HG03354 (cell line): ENCODE results near the gene UMPS.
A peak's percentile ranks its signal among the peaks of the same experiment; 100 is the strongest.

Experiments
- ATAC-seq: cut with Tn5 transposase; IDR thresholded peaks from one replicate; pipeline ENCODE4 v1.9.1; 2021; ENCODE audit warnings: mild to moderate bottlenecking; ENCODE audit not compliant: unreplicated experiment, poor library complexity, severe bottlenecking

The UMPS gene

DNA sequence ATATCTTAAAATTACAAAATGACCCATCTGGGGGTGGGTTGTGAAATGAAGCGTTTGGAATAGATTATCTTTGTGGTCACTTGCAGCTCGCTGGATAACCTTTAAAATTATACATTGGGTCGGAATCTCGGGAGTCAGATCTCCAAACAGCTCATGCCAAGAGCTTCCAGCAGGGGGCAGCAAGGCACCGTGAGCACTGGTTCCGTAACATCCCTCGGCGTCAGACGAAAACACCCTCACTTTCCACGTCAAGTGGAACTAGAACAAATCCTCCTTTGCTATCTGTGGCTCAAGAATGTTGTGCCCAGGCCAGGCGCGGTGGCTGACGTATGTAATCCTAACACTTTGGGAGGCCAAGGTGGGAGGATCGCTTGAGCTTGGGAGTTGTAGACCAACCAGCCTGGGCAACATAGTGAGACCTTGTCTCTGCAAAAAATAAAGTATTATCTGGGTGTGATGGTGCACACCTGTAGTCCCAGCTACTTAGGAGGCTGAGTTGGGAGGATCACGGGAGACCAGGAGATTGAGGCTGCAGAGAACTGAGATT lies 31.1 kb downstream of the UMPS start:
- ATAC-seq: peak; percentile 71

DNA sequence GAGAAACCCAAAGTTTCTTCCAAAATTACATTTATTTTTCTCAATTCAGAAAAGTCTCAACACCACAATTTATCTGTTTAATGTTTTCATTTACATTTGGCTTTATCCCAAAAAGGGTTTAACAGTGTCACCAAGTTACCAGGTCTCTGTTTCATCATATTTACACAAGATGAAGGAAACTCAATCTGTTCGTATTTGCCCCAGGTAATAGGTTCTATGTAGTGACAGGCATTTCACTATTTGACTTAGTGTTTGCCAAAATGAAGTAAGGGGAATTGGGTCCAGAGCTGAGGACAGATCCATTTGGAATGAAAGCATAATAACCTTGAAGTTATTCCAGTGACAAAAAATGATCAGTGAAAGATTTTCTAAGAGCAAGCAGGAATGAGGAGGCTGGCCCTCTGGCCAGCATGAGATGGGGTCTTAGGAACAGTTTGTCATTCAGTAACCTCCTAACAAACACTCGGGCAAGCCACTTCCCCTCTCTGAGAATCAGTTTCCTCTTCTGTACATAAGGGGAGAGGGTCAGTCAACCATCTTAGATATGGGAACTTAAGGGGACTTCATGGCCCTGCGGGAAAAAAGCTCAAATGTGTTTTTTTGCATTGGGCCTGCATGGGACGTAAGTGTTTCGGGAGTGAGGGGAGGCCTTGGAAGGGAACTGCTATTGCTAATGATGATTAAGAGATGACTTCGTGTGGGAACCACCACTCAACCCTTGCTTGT lies 31.8 kb downstream of the UMPS start:
- ATAC-seq: no peak

DNA sequence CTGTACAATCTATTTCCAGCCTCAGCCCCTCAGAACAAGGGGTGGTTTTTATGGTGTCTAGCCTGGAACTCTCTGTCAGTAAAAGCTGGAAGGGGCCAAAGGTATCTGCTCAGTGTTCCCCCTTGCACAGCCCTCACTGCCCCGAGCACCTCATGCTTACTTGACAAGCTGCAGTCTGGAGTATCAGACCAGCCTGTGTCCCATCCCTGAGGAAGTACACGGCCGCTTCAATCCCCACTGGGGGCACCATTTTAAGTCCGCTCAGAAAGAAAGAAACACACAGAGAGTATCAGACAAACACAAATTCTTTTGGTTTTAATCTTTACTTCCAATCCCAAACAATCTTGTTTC lies 32.4 kb downstream of the UMPS start:
- no peak for ATAC-seq

DNA sequence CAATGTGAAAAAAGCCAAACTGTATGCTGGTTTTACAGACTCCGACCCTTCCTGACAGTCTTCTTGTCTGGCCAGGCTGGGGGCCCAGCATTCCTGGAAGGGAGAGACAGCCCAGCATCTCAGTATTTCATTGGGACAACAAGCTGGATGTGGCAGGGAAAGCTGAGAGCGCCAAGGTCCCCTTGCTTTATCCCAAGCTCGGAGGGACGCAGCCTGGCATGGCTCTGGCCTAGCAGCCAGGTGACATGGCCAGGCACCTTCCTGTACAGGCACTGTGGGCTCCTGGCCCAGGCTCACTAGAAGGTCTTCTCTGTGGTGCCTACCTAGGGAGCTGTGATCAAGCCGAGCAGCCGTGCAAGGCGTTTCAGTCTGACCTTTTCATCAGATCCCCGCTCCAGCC lies 33.0 kb downstream of the UMPS start:
- no peak for ATAC-seq

DNA sequence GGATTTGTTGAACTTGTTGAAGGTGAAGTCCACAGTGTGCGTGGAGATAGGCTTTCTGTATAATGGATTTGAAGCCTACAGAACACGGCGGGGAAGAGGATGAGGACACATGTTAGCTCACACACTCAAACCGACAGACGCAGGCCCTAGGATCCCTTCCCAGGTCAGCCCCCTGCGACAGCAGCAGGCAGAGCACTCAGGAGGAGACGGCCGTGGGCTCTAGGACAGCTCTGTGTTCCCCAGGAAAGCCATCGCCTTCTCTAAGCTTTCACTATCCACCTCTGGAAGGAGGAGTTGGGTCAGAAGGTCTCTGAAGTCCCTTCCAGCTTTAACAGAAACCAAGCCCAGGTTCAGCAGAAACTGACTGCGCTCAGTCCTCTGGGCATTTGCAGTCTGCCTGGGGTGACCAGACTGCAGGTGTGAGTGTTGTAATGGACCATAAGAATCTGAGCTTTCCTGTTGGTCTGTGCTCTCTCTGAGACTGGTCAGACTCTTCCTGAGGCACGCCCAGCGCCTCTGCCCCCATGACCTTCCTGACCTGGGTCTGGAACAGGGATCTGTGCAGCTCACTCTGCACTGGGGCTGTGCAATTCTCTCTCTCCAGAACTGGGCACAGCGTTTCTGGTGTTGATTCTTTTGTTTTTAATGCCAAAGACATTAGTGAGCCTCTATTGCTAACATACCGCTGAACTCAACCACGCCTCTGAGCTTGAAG lies 33.5 kb downstream of the UMPS start:
- ATAC-seq: no peak

DNA sequence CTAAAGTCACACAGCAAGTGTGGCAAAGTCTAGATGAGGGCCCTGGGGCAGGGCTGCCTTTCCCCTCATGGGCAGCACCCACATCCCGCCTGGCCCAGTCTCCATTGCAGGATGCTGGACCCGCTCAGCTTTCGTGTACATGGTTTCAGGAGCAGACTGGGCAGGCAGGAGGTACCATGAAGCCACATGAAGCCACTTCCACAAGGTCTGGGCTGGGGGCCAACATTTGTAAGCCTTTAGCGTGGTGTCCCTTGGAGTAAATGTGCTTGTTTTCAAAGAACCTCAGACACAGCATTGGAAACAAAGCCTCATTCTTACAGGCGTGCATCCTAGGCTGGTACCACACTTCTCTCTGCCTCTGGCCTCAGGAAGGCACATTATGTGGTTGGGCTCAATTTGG lies 34.5 kb downstream of the UMPS start:
- no peak for ATAC-seq

DNA sequence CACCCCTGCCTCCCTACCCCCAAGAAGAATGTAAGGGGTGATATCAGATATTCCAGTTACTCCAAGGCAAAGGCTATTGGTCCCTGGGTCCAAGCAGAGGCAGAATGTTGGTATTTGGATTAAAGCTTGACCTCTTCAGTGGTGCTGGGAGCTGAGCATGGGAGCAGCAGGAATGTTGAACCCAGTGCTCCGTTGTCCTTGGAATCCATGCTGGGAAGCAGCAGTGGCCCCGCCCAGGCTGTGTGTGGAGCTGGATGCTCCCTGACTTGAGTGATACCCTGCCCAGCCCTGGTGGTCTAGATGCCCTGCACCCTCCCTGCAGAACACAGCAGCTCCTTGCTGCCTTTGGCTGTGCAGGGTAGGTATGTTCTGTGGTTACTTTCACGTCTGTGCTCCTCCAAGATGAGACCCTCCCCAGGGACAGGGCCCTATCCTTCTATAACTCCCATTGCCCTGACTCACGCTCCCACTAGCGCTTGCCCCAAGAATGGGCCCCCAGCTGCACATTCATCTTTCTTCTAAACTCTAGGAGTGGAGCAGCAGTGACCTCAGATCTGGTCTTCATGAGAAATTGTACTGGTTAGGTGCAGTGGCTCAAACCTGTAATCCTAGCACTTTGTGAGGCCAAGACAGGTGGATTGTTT lies 35.1 kb downstream of the UMPS start:
- no peak for ATAC-seq

DNA sequence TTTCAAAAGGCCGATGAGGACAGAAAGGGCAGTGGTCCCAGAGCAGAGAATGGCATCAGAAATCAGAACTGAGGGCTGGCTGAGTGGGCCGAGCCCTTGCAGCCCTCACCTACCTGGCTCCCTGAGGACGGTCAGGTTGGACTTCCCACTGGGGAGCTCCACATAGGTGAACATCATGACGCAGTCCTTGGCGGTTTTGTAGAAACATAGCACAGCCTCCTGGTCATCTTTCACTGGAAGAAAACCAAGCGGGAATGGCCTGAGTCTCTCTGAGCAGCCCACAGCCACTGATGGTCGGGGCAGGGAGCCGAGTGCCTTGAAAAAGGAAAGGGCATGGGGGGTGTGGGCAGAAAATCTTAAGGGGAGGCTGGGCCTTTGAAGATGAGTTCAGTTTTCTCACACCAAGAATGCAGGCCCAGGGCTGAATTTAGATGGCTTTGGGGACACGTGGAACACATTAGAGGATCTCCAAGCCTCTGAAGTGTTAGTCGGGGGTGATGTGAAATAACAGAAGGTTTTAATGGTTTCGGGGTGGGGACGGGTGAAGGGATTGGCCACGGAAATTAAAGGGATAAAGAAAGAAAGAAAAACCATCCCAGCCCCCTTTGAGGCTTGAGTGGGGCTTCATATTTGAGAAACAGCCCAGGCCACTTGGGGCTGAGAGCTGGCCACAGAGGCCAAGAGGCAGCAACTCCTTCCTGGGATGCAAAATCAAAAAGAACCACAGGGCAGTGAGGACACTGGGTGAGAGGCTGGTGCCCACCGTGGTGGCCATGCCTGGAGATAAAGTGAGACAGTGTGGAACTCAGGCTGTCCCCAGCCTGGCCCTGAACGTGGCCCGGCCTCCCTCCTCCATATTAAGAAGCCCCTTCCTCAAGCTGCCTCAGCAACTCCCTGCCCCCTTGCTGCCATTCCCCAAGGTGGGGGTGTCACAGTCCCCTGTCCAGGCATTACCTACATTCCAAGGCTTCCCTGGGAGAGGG lies 36.2 kb downstream of the UMPS start:
- ATAC-seq: no peak

DNA sequence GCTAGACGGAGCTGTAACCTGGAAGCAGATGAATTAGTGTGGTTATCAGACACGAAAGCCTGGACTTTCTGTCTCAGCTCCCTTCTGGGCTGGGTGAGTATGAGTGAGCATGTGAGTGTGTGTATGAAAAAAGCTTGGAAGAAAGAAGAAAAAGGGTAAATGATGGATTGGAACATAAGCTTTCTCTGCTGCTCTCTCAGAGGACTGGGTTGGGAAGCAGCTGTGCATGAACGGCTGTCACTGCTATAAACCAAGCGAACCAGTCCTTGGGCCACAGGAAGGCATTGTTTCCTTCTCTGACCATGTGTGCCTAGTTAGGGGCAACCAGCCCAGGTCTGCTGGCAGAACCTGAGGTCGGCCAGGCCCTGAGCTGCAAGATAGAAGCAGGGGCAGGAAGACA lies 37.0 kb downstream of the UMPS start:
- ATAC-seq: no peak

DNA sequence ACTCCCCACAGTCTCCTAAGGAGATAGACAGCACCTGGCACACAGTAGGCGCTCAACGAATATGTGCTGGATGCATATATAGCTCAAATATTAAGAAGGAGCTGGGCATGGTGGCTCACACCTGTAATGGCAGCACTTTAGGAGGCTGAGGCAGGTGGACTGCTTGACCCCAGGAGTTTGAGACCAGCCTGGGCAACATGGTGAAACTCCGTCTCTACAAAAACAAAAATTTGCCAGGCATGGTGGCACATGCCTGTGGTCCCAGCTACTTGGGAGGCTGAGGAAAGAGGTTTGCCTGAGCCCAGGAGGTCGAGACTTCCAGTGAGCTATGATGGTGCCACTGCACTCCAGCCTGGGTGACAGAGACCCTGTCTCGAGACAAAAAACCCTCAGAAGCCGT lies 37.4 kb downstream of the UMPS start:
- no peak for ATAC-seq

DNA sequence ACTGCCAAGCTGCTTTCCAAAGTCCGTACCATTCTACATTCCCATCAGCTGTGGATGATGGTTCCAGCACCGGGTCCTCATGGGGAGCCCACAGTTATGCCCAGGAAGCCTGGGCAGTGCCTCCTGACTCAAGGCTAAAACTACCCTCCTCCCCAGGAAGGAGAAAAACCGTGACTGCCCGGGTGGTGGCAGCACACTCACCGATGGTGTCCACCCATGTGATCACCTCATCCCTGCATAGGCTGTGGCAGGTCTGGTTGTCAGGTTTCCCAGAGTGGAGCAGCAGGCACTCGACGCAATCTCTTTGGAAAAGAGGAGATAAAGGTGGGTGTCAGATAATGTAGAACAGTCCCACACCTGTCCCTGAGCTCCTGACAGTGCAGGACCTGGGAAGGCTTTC lies 38.6 kb downstream of the UMPS start:
- ATAC-seq: peak; percentile 62

DNA sequence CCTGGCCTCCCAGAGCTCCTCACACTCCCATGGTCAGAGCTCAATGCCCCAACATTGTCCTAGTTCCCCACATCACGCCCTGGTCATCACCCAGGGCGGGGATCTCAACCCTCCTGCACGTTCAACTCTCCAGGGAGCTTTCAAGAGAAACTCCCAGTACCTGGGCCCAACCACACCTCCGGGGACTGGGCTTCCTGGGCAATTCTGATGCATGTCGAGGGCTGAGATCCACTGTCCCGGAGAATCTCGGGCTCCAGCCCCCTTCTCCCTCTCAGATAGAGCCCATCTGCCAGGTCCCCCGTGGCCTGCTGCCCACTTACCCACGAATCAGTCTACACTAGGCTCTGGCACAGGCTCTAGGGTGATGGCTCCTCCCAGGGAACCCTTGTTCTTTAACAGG lies 39.2 kb downstream of the UMPS start:
- no peak for ATAC-seq

DNA sequence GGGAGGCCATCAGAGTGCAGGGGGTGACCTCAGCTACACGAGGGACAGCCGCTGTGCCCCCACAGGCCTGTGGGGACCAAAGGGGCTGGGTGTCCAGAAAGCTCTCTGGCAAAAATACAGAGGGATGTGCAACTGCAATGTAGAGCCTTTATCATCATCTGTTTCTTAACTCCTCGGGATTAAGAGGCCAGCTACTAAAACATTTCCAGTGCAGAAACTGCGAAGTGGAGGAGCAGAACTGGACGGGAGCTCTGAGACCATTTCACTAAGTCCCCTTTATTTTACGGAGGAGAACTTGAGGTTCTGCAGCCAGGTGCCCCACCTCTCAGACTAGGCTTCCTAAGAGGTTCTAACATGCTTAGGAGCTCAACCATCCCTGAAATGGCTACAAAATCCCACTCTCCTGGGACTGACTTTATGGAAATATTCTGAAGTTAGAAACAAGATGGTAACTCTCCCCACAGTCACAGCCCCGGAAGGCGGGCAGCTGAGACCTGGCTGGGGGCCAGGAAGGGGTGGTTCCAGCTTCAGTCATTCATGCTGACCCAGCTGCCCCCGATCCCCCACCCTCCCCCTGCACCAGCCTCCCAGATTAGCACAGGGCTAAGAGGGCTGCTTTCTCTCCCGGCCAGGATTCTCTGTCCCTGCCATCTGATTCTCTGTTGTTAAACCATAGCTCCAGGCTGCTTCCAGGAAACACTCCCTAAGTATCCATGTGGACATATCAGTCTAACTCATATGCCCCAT lies 40.3 kb downstream of the UMPS start:
- ATAC-seq: no peak

DNA sequence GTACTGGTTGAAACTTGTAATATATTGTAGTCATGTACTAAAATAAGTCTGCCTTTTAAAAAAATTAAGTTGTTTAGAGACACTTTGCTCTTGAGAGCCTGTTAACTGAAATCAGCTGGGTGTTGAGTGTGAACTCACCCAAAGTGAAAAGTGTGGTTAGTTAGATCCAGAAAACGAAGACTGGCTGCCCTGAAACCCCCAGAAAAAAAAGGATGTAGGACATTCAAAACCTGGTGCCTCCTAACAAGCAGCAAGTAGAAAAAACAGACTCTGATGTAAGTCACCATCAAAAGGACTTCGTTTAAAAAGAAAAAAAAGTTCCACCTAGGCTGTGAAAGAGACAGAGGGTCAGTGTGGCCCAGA lies 40.8 kb downstream of the UMPS start:
- no peak for ATAC-seq

DNA sequence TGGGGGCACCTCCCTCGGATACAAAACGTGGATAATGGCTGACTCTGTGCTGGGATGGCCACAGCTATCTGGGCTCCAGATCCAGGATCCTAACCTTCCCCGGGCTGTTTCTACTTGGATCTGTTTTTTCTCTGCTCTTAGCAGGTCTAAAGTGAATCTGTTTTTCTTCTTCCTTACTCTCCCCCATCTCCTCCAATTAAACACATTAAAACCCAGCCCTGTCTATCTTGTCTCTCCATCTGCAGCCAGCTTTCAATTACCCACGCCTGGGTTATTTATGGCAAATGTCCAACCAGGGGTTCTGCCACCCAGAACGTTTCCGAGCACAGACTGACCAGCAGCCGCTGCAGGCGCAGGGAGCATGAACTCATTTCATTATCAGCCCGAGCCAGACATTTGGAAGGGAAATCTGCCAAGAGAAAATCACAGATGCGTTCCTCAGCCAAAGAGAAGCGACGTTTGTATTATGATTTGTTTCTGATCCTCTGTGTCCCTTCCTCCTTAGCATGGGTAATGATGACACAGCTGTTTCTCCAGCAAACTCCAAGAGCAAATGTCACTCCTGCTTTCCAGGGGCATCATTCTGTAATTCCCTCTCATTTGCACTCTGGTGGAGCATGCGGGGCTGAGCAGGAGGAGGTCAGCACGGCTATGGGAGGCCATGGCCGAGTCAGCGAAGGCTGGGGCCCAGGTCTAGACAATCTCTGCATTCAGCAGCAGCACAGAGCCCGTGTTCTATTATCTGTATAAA lies 42.0 kb downstream of the UMPS start:
- ATAC-seq: no peak

DNA sequence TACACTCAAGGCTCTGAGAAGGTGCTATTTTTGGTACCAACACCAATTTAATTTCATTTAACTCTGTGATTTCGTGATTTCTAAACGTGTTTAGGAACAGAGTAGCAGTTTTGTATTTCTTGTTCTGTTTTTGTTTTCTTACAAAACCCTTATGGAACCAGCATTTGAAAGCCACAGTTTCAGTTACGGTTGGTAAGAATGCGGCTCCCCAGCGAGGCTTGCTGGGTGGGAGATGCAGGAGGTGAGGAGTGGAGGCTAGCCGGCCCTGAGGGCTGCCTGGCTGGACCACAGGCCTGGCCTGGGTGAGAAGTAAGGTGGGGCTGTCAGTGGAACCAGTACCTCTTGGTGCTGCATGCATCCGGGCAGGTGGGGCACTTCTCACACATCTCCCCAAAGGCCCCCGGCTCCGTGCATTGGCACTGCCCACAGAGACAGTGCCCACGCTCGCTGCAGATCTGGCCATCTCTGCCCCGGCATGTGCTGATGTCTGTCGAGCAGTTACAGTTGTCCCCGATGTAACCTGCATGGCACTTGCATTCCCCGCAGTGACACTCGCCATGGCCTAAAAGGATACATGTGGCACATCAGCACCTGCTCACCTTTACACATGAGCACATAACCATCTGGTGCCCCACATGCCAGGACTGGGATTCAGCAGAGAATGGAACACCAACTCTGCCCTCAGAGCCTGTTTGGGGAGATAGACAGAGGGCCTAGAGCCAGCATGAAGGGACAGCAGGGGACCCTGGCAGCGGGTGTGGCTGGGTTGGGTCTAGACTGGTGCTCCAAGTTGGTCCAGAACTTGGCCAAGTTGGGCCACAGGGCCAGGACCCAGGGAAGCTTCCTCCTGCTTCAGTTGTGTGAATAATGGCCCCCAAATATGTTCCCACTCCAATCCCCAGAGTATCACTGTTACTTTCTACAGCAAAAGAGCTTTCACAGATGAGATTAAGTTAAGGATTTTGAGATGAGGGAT lies 43.4 kb downstream of the UMPS start:
- ATAC-seq: no peak

DNA sequence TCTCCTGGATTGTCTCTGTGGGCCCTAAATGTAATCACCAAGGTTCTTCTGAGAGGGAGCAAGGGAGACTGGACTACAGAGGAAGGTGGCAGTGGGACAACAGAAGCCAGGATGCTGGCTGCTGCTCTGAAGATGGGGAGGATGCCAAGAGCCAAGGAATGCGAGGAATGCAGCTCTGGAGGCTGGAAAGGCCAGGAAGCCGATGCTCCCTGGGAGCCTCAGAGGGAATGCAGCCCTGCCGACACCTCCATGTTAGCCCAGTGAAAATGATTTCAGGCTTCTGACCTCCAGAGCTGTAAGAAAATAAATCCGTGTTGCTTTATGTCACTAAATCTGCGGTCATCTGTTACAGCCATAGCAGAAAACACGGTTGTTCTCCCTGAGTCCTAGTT lies 44.1 kb downstream of the UMPS start:
- no peak for ATAC-seq
